ENCODE data around the gene DNAH8.

Gene DNAH8

GRCh38 chr6:39055661-39056060, 340.6 kb downstream of the DNAH8 start:
- Histone ChIP-seq H3K4me3 (ENCODE audit: low read depth, low read length) (no peak overlapping the region), H3K36me3 (ENCODE audit: control insufficient read depth, insufficient read depth, low read length) (no peaks in the 10 kb centered on the region), H3K9ac (ENCODE audit: low read depth, low read length) (no peak overlapping the region), H3K9me3 (ENCODE audit: control insufficient read depth, insufficient read depth, low read length) (no peaks in the 10 kb centered on the region), H3K4me1 (ENCODE audit: control insufficient read depth, insufficient read depth, low read length) (peaks cover 7% of the 10 kb centered on the region), H3K27me3 (ENCODE audit: control insufficient read depth, insufficient read depth, low read length) (peaks cover 2% of the 10 kb centered on the region)

GRCh38 chr6:39056191-39056590, 341.1 kb downstream of the DNAH8 start:
- Histone ChIP-seq H3K27me3 (ENCODE audit: control insufficient read depth, insufficient read depth, low read length) (peaks cover 2% of the 10 kb centered on the region), H3K4me3 (ENCODE audit: low read depth, low read length) (no peak overlapping the region), H3K9me3 (ENCODE audit: control insufficient read depth, insufficient read depth, low read length) (no peaks in the 10 kb centered on the region), H3K4me1 (ENCODE audit: control insufficient read depth, insufficient read depth, low read length) (peaks cover 7% of the 10 kb centered on the region), H3K9ac (ENCODE audit: low read depth, low read length) (no peak overlapping the region), H3K36me3 (ENCODE audit: control insufficient read depth, insufficient read depth, low read length) (no peaks in the 10 kb centered on the region)

DNA sequence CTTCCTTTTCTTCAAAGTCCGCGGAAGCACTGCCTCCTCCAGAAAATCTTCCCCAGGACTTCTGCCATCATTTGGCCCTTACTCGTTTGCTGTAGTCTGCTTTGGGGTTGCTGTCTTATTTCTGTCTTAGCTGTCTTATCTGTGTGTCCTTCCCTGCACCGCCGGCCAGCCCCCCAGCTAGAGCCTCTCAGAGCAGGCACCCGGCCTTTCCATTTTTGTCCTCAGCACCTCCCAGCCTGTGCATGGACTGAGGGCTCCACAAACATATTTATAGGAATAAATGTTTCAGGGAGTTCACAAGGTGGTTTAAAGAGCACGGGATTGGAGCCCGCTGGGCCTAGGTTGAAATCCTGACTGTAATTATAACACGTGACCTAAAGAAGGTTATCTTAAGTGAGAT, 341.6 kb downstream of the DNAH8 start:
- Histone ChIP-seq H3K4me3 (ENCODE audit: low read depth, low read length) (no peak overlapping the region), H3K27me3 (ENCODE audit: control insufficient read depth, insufficient read depth, low read length) (no peaks in the 10 kb centered on the region), H3K9me3 (ENCODE audit: control insufficient read depth, insufficient read depth, low read length) (no peaks in the 10 kb centered on the region), H3K36me3 (ENCODE audit: control insufficient read depth, insufficient read depth, low read length) (no peaks in the 10 kb centered on the region), H3K9ac (ENCODE audit: low read depth, low read length) (no peak overlapping the region), H3K4me1 (ENCODE audit: control insufficient read depth, insufficient read depth, low read length) (peaks cover 7% of the 10 kb centered on the region)

GRCh38 chr6:39057251-39058155, 342.4 kb downstream of the DNAH8 start:
- H3K9ac ChIP-seq (ENCODE audit: low read depth, low read length): no peak overlapping the region
- H3K27me3 ChIP-seq (ENCODE audit: control insufficient read depth, insufficient read depth, low read length): no peaks in the 10 kb centered on the region
- no peaks in the 10 kb centered on the region for H3K36me3 ChIP-seq (ENCODE audit: control insufficient read depth, insufficient read depth, low read length)
- H3K9me3 ChIP-seq (ENCODE audit: control insufficient read depth, insufficient read depth, low read length): no peaks in the 10 kb centered on the region
- no peak overlapping the region for H3K4me3 ChIP-seq (ENCODE audit: low read depth, low read length)
- peaks cover 7% of the 10 kb centered on the region for H3K4me1 ChIP-seq (ENCODE audit: control insufficient read depth, insufficient read depth, low read length)

GRCh38 chr6:39058471-39059147, 343.5 kb downstream of the DNAH8 start:
- no peaks in the 10 kb centered on the region for H3K9me3 ChIP-seq (ENCODE audit: control insufficient read depth, insufficient read depth, low read length)
- peaks cover 7% of the 10 kb centered on the region for H3K4me1 ChIP-seq (ENCODE audit: control insufficient read depth, insufficient read depth, low read length)
- H3K9ac ChIP-seq (ENCODE audit: low read depth, low read length): no peak overlapping the region
- H3K36me3 ChIP-seq (ENCODE audit: control insufficient read depth, insufficient read depth, low read length): no peaks in the 10 kb centered on the region
- no peak overlapping the region for H3K4me3 ChIP-seq (ENCODE audit: low read depth, low read length)
- no peaks in the 10 kb centered on the region for H3K27me3 ChIP-seq (ENCODE audit: control insufficient read depth, insufficient read depth, low read length)

DNA sequence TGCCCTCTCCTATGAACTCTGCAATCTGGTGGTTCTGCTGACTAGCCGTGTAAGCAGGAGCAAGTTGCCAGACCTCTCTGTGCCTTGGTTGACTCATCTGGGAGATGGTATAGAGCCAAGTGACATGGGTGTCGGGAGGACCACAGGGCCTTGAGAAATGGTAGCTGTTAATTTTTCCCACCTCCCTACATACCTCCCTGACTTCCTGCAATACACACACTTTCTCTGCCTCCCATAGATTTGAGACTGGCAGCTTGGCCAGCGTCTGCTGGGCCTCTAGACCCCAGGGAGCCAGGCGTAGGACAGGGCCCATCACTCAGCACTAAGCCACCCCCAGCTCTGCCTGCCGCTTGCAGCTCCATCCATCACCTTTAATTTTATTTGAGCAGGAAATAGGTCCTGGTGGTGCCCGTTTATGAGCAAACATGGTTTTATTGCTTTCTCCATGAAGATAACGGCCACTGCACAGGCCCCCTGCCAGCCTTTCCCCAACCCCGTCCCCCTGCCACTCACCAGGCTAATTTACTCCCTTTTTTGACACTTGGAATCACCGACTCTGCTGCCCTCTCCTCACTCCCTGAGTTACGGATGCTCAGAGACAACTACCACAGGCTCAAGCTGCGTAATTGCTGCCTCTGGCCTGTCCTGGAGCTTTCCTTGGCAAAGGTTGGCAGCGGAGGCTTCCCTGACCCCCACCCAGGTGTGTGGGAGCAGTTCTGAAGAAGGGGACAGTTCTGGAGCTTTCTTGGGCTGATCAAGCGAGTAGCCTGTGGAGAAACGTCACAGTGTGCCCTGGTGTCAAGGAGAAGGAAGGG, 344.6 kb downstream of the DNAH8 start:
- H3K4me1 ChIP-seq (ENCODE audit: control insufficient read depth, insufficient read depth, low read length): no peaks in the 10 kb centered on the region

DNA sequence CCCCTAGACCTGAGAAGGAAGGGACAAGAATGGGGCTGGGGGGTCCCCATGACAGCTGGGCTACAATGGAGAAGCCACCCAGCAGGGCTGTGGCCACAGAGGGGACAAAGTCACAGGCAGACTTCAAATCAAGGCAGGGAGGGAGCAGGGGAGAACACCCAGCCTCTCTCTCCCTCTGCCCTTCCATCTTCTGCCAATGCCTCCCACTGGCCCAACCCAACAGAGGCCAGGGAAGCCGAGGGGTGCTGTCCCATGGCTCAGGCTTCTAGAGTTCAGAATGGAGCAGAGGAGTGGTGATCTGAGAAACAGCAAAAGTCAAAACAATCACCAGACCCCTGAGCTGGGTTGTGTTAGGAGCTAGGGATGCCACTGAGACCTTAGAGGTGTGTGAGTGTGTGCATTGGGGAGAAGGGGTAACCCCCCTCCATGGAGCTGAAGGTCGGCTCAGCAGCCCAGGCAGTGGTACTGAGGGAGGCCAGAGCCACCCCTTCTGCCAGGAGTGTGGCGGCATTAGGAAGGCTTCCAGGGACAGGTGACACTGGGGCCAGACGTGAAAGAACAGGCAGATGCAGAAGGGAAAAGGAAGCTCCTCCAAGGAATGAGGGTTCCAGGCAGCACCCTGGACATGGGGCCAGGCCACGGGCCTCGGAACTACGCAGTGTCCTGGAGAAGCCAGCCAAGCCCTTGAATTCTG, 345.5 kb downstream of the DNAH8 start:
- Histone ChIP-seq H3K9me3 (ENCODE audit: control insufficient read depth, insufficient read depth, low read length) (no peaks in the 10 kb centered on the region), H3K4me1 (ENCODE audit: control insufficient read depth, insufficient read depth, low read length) (no peaks in the 10 kb centered on the region), H3K9ac (ENCODE audit: low read depth, low read length) (no peak overlapping the region), H3K27me3 (ENCODE audit: control insufficient read depth, insufficient read depth, low read length) (no peaks in the 10 kb centered on the region), H3K36me3 (ENCODE audit: control insufficient read depth, insufficient read depth, low read length) (no peaks in the 10 kb centered on the region), H3K4me3 (ENCODE audit: low read depth, low read length) (no peak overlapping the region)

More for the DNA sequence above, 344.6 kb downstream of the DNAH8 start:
- Histone ChIP-seq H3K9me3 (ENCODE audit: control insufficient read depth, insufficient read depth, low read length) (no peaks in the 10 kb centered on the region), H3K9ac (ENCODE audit: low read depth, low read length) (no peak overlapping the region), H3K4me3 (ENCODE audit: low read depth, low read length) (no peak overlapping the region), H3K27me3 (ENCODE audit: control insufficient read depth, insufficient read depth, low read length) (no peaks in the 10 kb centered on the region), H3K36me3 (ENCODE audit: control insufficient read depth, insufficient read depth, low read length) (no peaks in the 10 kb centered on the region)

DNA sequence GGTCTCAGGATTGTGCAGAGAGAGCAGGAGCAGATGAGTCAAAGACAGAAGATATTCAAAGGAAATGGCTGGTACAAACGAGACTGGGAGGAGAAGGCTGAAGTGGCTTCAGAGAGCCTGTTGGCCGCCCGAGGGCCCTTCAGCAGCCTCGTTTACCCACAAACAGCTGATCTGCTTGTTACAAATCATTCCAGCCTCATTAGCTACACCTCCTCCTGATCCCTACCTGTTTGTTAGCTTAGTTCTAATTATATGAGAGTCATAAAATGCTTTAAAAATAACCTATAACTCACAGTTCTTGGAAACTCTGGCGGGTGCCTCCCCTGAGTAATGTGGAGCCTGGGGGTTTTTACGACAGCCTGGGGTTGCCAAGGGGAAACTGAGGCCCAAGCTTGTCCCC, 346.1 kb downstream of the DNAH8 start:
- no peaks in the 10 kb centered on the region for H3K27me3 ChIP-seq (ENCODE audit: control insufficient read depth, insufficient read depth, low read length)
- H3K9ac ChIP-seq (ENCODE audit: low read depth, low read length): no peak overlapping the region
- H3K4me1 ChIP-seq (ENCODE audit: control insufficient read depth, insufficient read depth, low read length): no peaks in the 10 kb centered on the region
- H3K36me3 ChIP-seq (ENCODE audit: control insufficient read depth, insufficient read depth, low read length): no peaks in the 10 kb centered on the region
- H3K9me3 ChIP-seq (ENCODE audit: control insufficient read depth, insufficient read depth, low read length): no peaks in the 10 kb centered on the region
- no peak overlapping the region for H3K4me3 ChIP-seq (ENCODE audit: low read depth, low read length)

DNA sequence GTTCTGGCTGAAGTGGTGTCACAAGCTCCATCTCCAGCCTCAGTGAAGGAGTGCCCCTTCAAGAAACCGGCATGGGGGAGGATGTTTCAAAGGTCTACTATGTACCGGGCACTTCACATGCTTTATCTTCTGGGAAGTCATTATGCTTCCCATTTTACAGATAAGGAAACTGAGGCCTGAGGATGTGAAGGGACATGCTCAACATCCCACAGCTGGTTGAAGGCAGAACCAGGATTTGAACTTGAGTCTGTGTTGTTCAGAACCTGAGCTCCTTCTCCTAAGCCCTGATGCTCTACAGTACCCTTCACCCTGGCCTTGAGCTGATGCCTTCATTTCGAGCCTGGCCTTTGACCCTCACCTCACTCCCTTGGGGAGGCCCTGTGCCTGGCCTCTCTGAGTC, 346.5 kb downstream of the DNAH8 start:
- Histone ChIP-seq H3K4me1 (ENCODE audit: control insufficient read depth, insufficient read depth, low read length) (no peaks in the 10 kb centered on the region), H3K9me3 (ENCODE audit: control insufficient read depth, insufficient read depth, low read length) (no peaks in the 10 kb centered on the region), H3K27me3 (ENCODE audit: control insufficient read depth, insufficient read depth, low read length) (no peaks in the 10 kb centered on the region)

DNA sequence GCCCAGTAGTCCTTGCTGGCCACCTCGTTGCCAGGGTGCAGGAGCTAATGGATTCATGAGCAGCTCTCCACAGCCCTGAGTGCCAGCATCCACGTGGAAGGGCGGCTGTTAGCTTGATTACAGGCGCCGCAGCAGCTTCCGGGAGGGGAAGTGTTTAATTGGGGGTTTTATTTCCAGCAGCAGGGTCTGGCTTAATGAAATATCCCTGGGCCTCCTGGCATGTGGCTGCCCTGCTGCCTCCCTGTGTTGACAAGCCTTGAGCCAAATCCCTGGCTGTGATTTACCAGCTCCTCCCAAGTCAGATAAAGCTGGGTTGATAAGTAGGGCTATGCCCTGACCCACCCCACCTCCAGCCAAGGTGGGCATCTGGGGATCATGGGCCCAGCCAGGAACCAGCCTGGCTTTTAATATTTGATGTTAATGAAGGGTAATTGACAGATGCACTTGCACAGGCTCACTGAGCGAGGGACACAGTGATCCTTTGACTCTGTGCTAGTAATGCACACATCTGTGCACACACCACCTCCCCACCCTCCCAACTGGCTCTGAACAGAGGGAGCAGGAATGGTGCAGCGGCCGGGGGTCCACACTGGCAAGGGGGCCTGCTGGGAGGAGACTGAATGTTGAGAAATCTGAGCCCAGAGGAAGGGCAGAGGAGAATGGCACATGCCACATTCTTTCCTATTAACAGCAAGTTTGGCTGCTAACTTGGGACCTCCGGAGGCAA, 347.1 kb downstream of the DNAH8 start:
- Histone ChIP-seq H3K4me3 (ENCODE audit: low read depth, low read length) (no peak overlapping the region), H3K4me1 (ENCODE audit: control insufficient read depth, insufficient read depth, low read length) (no peaks in the 10 kb centered on the region), H3K36me3 (ENCODE audit: control insufficient read depth, insufficient read depth, low read length) (no peaks in the 10 kb centered on the region), H3K27me3 (ENCODE audit: control insufficient read depth, insufficient read depth, low read length) (no peaks in the 10 kb centered on the region), H3K9ac (ENCODE audit: low read depth, low read length) (no peak overlapping the region), H3K9me3 (ENCODE audit: control insufficient read depth, insufficient read depth, low read length) (no peaks in the 10 kb centered on the region)

More for the DNA sequence above, 346.5 kb downstream of the DNAH8 start:
- H3K9ac ChIP-seq (ENCODE audit: low read depth, low read length): no peak overlapping the region
- no peaks in the 10 kb centered on the region for H3K36me3 ChIP-seq (ENCODE audit: control insufficient read depth, insufficient read depth, low read length)
- no peak overlapping the region for H3K4me3 ChIP-seq (ENCODE audit: low read depth, low read length)

DNA sequence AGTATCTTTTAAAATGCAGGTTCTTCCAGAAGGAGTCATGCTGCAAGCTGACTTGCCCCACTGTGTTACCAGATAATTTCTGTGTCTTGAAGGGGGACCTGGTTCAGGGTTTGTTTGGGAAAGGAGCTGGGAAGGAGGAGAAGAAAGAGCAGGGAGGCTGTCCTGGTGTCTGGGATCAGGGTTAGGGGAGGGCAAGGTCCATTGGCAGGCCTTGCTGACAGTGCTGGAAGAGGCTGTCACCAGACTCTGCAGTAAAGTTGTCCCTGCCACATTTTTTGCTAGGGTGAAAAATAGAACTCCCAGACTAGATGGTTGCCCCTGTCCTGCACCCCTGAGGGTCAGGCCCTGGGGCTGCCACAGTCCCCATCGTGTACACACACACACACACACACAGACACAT, 348.4 kb downstream of the DNAH8 start:
- no peaks in the 10 kb centered on the region for H3K9me3 ChIP-seq (ENCODE audit: control insufficient read depth, insufficient read depth, low read length)
- no peaks in the 10 kb centered on the region for H3K36me3 ChIP-seq (ENCODE audit: control insufficient read depth, insufficient read depth, low read length)
- no peak overlapping the region for H3K4me3 ChIP-seq (ENCODE audit: low read depth, low read length)
- H3K4me1 ChIP-seq (ENCODE audit: control insufficient read depth, insufficient read depth, low read length): no peaks in the 10 kb centered on the region
- H3K9ac ChIP-seq (ENCODE audit: low read depth, low read length): no peak overlapping the region
- H3K27me3 ChIP-seq (ENCODE audit: control insufficient read depth, insufficient read depth, low read length): no peaks in the 10 kb centered on the region

Measured in iPS-15b (cell line).